HUES6 (cell line): ENCODE results near the gene DACH1.
"Not testable (repeated sequence)": the region's sequence is repeated elsewhere in the genome, so short reads cannot be mapped to it uniquely, and the experiment has no call there.

Source experiments
- H3K27ac ChIP-seq: 2 replicates; pipeline ENCODE4 v1.7.0; 2013; ENCODE audit warnings: low read depth, mild to moderate bottlenecking, low read length, inconsistent platforms
- H3K27me3 ChIP-seq: 2 replicates; pipeline ENCODE4 v1.6.1; 2013; ENCODE audit warnings: low read length; ENCODE audit not compliant: control insufficient read depth, insufficient read depth
- H3K36me3 ChIP-seq: 2 replicates; pipeline ENCODE4 v1.6.1; 2013; ENCODE audit warnings: low read length; ENCODE audit not compliant: control insufficient read depth, insufficient read depth
- H3K4me1 ChIP-seq: 2 replicates; pipeline ENCODE4 v1.6.1; 2013; ENCODE audit warnings: low read length; ENCODE audit not compliant: control insufficient read depth, insufficient read depth
- H3K4me3 ChIP-seq: 2 replicates; pipeline ENCODE4 v1.5.1; 2013; ENCODE audit warnings: low read depth, low read length
- H3K9ac ChIP-seq: one replicate; pipeline ENCODE4 v1.6.1; 2013; ENCODE audit warnings: mild to moderate bottlenecking, low read length
- H3K9me3 ChIP-seq: 2 replicates; pipeline ENCODE4 v1.6.1; 2013; ENCODE audit warnings: low read depth, low read length; ENCODE audit not compliant: control insufficient read depth, insufficient read depth

Gene DACH1

DNA sequence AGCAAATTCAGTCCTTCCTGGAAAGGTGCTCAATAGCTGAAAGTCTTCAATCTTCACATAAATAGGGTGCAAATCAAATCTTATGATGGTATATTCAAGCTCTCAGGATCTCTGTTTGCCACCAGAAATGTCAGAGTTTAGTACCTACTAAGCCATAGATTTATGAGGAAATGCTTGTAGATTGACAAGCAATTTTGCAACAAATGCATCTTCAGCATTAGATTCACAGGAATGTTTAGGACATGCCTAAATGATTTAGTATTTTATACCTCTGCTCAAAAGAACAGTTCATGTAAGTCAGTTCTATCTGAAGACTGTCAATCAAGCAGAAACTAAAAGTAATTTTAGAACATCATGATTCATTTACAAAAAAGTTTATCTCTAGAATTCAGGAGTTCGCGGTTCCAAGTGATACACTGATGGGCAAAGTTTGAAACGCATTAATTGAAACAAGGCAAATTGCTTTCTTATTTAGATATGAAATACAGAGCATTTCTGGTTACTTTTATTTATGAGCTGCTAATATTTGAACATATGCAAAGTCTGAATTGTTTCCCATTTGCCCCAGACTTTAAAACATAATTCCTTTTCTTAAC lies 65.7 kb downstream of the DACH1 start:
- H3K27ac ChIP-seq: no peak overlapping the region
- no peaks in the 10 kb centered on the region for H3K27me3 ChIP-seq
- no peaks in the 10 kb centered on the region for H3K36me3 ChIP-seq
- no peaks in the 10 kb centered on the region for H3K4me1 ChIP-seq
- H3K4me3 ChIP-seq: no peak overlapping the region
- no peaks in the 10 kb centered on the region for H3K9me3 ChIP-seq
- H3K9ac ChIP-seq: no peak overlapping the region

DNA sequence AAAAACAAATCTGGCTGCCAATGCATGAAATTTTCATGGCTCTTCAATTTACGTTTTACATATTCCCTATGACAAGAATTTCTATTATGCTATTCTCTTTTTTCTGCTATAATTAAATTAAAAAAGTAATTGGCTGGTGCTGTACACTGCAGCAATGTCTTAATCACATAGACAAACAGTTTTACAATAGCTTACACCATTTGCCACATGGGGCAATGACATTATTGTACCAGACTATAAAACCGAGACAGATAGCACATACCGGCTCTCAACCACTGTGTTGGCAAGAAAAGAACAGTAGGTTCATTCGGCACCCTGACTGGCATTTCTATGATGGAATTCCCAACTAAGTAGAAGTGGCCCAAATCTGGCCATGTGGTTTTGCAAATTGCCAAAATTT lies 67.7 kb downstream of the DACH1 start:
- no peak overlapping the region for H3K4me3 ChIP-seq
- no peaks in the 10 kb centered on the region for H3K9me3 ChIP-seq

DNA sequence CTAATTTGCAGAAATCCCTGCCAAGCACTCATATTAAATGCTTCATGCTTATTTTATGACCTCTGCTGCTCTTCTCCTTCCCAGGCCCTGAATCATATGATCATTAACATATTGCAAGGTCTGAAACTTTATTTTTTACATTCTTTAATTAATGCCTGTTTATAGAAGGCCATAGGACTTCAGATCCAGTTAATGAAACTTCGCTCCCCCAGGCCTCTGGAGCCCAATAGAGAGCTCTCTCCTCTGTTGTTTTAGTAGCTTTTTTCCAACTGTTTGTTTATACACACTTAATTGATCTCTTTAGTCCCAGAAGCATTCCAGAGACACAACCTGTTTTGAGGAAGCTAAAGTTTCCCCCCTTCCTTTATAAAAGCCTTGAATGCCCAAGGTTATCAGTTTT lies 68.3 kb downstream of the DACH1 start:
- Histone ChIP-seq H3K9me3 (no peaks in the 10 kb centered on the region), H3K27ac (no peak overlapping the region), H3K4me3 (no peak overlapping the region), H3K4me1 (no peaks in the 10 kb centered on the region), H3K27me3 (no peaks in the 10 kb centered on the region), H3K36me3 (no peaks in the 10 kb centered on the region), H3K9ac (no peak overlapping the region)

More for the DNA sequence above, 67.7 kb downstream of the DACH1 start:
- no peaks in the 10 kb centered on the region for H3K27me3 ChIP-seq
- no peaks in the 10 kb centered on the region for H3K4me1 ChIP-seq
- H3K9ac ChIP-seq: no peak overlapping the region
- no peaks in the 10 kb centered on the region for H3K36me3 ChIP-seq
- H3K27ac ChIP-seq: no peak overlapping the region

DNA sequence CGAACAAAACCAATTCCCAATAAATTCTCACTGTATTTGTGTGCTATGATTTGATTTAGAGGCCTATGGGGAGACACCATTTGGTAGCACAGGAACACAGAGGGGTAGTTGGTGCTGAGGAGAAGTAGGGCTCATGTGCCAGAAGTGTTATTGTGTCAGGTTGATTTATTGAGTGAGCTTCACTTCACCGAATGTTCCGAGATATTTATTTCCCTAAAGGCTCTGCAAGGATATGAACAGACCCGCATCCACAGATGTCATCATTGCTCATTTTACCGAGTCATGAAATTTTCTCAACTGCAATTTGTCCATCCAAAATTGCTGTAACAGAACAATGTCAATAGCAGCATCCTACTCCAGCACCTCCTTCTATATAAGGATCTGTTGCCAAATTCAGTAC lies 69.5 kb downstream of the DACH1 start:
- no peaks in the 10 kb centered on the region for H3K9me3 ChIP-seq
- H3K9ac ChIP-seq: no peak overlapping the region
- no peaks in the 10 kb centered on the region for H3K4me1 ChIP-seq
- no peak overlapping the region for H3K27ac ChIP-seq
- H3K4me3 ChIP-seq: no peak overlapping the region
- no peaks in the 10 kb centered on the region for H3K36me3 ChIP-seq
- no peaks in the 10 kb centered on the region for H3K27me3 ChIP-seq

GRCh38 chr13:71789693-71790329 lies 77.2 kb downstream of the DACH1 start:
- Histone ChIP-seq H3K27me3 (no peaks in the 10 kb centered on the region), H3K27ac (no peak overlapping the region), H3K9me3 (no peaks in the 10 kb centered on the region), H3K4me1 (peaks cover 16% of the 10 kb centered on the region), H3K4me3 (no peak overlapping the region), H3K36me3 (no peaks in the 10 kb centered on the region), H3K9ac (no peak overlapping the region)

GRCh38 chr13:71789037-71789436 lies 78.0 kb downstream of the DACH1 start:
- Histone ChIP-seq H3K27ac (no peak overlapping the region), H3K9me3 (no peaks in the 10 kb centered on the region), H3K36me3 (no peaks in the 10 kb centered on the region), H3K27me3 (no peaks in the 10 kb centered on the region), H3K4me3 (no peak overlapping the region), H3K4me1 (peaks cover 16% of the 10 kb centered on the region), H3K9ac (no peak overlapping the region)

DNA sequence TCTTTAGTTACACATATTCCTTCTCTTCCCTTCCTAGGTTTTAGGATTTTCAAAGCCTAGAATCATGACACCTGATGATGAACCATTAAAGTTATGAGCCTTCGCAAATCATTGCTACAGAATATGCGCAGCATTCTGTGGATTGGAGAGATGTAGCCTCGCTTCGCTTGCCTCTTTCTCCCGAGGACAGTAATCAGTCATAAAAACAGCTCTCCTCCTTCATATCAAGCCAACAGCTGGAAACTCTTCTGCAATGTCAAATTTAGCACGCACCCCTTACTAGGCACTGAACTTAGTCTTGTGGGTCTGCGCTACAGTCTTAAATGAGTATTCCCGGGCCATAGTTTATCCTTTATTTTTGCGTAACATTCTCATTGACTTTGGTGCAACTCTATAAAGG lies 79.6 kb downstream of the DACH1 start:
- H3K4me3 ChIP-seq: no peak overlapping the region
- no peaks in the 10 kb centered on the region for H3K9me3 ChIP-seq
- H3K27me3 ChIP-seq: no peaks in the 10 kb centered on the region
- H3K9ac ChIP-seq: no peak overlapping the region
- peaks cover 16% of the 10 kb centered on the region for H3K4me1 ChIP-seq
- H3K27ac ChIP-seq: no peak overlapping the region
- no peaks in the 10 kb centered on the region for H3K36me3 ChIP-seq

DNA sequence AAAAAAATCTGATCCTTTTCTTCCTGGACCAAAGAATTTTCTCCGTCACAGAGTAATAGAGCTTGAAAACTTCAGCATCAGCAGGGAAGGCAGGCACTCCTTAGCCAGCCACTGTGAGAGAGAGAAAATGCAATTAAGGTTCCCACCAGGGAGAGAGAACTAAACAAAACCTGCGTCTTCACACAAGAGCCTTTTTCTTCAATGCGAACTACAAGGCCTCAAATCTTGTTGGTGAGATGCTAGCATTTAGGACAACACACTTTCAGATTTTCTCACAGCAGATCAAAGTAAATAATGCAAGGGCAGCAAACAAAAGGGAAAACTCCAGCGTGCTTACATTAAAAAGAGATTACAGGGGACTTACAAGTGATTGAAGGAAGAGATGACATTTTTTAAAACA lies 80.1 kb downstream of the DACH1 start:
- no peak overlapping the region for H3K9ac ChIP-seq
- H3K4me1 ChIP-seq: peaks cover 16% of the 10 kb centered on the region
- no peaks in the 10 kb centered on the region for H3K27me3 ChIP-seq
- H3K27ac ChIP-seq: no peak overlapping the region
- H3K4me3 ChIP-seq: no peak overlapping the region
- no peaks in the 10 kb centered on the region for H3K9me3 ChIP-seq
- H3K36me3 ChIP-seq: no peaks in the 10 kb centered on the region

- Histone ChIP-seq H3K4me3 (no peak overlapping the region), H3K36me3 (no peaks in the 10 kb centered on the region), H3K9ac (no peak overlapping the region), H3K27me3 (no peaks in the 10 kb centered on the region), H3K27ac (no peak overlapping the region), H3K4me1 (peaks cover 16% of the 10 kb centered on the region), H3K9me3 (no peaks in the 10 kb centered on the region)
These were observed 81.6 kb downstream of the DACH1 start for GRCh38 chr13:71785361-71785760.

DNA sequence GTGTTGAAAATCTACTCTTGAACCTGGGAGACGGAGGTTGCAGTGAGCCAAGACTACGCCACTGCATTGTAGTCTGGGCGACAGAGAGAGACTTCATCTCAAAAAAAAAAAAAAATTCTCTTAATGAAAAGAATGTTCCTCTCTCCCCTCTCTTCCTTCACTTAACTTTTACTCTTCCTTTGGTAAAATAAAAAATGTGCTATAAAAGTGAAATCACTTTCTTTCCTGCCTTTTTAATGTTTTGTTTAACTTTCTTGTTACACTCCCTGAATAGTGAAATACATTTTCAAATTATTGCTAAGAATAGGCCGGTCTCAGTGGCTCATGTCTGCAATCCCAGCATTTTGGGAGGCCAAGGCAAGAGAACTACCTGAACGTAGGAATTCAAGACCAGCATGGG lies 86.5 kb downstream of the DACH1 start:
- Histone ChIP-seq H3K9me3 (no peaks in the 10 kb centered on the region), H3K9ac (no peak overlapping the region), H3K27me3 (no peaks in the 10 kb centered on the region), H3K27ac (no peak overlapping the region), H3K4me3 (no peak overlapping the region), H3K4me1 (peaks cover 3% of the 10 kb centered on the region; the same call in 1 of the 2 replicates), H3K36me3 (no peaks in the 10 kb centered on the region)

GRCh38 chr13:71778998-71779397 lies 88.0 kb downstream of the DACH1 start:
- H3K4me3 ChIP-seq, H3K27me3 ChIP-seq, H3K4me1 ChIP-seq, H3K9me3 ChIP-seq, H3K9ac ChIP-seq, H3K27ac ChIP-seq, H3K36me3 ChIP-seq: not testable (repeated sequence)
